Choroid plexus epithelial cell (primary cell): ENCODE measurements around the gene ARHGAP24.

Experiments used
- DNase-seq: peaks from one replicate; pipeline ENCODE4 v3.0.0-alpha.2; 2010; ENCODE audit warnings: low read depth
- H3K4me3 ChIP-seq: 2 replicates; pipeline ENCODE4 v1.5.1; 2011; ENCODE audit warnings: low read depth, mild to moderate bottlenecking, control low read depth, low read length, moderate library complexity
- TF ChIP-seq, protein P1 (sequence below): conservative IDR thresholded peaks from 2 replicates; pipeline ENCODE4 v1.5.1; 2011; ENCODE audit warnings: low read depth, mild to moderate bottlenecking, control low read depth, inconsistent platforms, low read length, moderate library complexity

The ARHGAP24 gene

DNA sequence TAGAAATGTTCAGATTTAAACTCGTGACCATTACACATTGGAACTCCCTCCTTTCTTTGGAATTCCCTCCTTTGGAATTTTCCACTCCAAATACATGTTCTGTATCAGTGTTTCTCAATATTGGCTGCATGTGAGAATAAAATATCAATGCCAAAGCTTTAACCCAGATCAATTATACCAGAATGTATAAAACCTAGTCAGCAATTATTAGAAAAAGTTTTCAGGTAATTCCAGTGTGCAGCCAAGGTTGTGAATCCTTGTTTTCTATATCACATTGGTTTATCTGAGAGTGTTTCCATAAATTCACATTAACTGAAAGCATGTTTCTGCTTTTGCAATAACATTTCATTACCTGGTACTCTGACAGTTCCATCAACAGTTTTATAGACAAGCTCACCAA lies 490.6 kb downstream of the ARHGAP24 start:
- H3K4me3 ChIP-seq, result no peak overlapping the region
- DNase-seq, result no peak
- TF ChIP-seq, protein P1, sequence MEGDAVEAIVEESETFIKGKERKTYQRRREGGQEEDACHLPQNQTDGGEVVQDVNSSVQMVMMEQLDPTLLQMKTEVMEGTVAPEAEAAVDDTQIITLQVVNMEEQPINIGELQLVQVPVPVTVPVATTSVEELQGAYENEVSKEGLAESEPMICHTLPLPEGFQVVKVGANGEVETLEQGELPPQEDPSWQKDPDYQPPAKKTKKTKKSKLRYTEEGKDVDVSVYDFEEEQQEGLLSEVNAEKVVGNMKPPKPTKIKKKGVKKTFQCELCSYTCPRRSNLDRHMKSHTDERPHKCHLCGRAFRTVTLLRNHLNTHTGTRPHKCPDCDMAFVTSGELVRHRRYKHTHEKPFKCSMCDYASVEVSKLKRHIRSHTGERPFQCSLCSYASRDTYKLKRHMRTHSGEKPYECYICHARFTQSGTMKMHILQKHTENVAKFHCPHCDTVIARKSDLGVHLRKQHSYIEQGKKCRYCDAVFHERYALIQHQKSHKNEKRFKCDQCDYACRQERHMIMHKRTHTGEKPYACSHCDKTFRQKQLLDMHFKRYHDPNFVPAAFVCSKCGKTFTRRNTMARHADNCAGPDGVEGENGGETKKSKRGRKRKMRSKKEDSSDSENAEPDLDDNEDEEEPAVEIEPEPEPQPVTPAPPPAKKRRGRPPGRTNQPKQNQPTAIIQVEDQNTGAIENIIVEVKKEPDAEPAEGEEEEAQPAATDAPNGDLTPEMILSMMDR, result no peak

DNA sequence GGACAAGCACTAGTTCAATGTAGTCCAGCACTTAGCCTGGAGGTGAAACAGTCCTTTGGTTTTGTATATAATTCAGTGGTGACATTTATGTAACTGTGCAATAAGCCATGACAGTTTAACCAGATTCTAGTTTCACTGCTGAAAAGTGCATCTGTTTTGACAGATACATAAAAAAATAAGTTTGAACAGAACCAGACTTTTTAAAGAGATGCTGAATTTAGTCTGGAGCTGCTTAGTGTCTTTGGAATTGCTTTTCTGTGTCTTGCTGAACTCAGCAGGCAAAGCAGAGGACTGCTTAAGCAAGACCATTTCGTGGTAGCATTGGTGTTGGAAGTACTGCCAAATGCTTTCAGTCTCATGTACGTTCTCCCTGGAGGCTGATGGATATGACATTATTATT lies 491.4 kb downstream of the ARHGAP24 start:
- TF ChIP-seq, protein P1, result no peak
- peak; percentile 45 for DNase-seq
- no peak overlapping the region for H3K4me3 ChIP-seq

DNA sequence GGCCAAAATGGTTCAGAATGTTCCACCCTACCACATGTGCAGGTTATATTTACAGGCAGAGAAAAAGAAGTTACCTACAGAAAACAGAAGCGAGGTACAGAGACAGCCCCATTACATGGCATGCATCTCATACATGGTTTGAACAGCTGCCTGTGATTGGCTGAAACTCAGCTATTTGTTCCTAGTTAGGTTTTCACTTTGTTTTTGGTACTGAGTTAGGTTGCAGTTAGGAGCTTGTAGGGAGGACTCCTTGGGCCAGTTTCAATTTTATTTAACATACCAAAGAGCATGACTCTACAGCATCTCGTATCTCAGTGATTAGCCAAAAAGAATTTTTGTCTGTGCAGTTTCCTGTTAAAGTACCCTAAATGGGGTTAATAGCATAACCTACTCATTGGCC lies 492.9 kb downstream of the ARHGAP24 start:
- DNase-seq, result peak; percentile 22
- TF ChIP-seq, protein P1, result no peak
- no peak overlapping the region for H3K4me3 ChIP-seq

DNA sequence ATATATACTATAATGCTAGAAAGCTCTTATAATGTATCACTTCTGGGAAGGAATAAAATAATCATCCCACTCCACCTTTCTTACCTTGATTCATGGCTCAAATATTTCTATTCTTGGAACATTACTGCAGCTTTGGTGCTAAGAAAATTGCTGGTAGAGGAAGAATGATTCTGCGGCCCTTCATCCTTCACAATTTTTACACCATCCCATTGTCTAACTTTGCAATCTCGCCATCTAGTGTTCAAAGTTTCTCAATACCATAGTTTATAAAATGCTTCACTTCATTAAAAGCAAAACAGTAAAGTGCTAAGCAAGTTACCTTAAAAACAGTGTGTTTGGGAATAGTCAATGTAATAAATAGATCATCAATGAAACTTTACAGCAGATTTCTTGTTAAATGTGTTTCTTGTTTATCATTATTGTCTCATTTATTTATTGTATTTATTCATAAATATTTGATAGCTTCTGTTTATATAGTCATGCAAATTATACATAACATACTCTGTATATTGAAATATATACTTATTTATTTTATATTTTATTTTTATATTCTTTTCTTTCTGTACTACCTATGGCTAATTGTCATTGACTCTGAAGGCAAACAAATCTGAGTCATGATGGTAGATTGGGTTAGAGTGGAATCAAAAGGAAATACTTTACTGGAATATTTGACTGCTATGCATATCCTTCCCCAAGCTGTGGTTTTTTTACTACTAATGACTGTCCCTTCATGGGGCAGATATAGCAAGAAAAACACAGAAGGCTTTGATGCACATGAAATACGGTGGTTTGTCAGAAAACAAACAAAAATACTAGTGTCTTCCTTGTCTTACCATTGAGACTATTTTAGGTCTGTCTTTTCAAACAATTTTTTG lies 494.2 kb downstream of the ARHGAP24 start:
- H3K4me3 ChIP-seq, result no peak overlapping the region
- TF ChIP-seq, protein P1, result peak; percentile 61
- DNase-seq, result peak; percentile 80

DNA sequence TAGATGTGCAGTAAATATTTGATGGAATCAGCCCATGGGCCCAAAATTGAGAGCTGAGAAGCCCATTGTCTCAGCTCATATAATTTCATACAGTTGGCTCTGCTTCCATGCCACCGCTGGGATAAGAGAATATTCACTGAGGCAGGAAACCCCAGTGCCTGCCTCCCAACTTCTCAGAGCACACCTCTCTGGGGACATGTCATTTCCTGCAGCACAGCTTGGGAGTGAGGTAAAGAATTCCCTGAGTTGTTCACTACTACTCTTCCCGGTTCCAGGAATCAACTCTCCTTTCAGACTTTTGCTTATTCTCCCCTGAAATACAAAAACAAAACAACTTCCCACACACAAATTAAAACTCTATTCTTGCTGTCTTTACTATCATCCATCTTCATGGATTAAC lies 495.6 kb downstream of the ARHGAP24 start:
- no peak overlapping the region for H3K4me3 ChIP-seq
- no peak for DNase-seq
- TF ChIP-seq, protein P1, result no peak

DNA sequence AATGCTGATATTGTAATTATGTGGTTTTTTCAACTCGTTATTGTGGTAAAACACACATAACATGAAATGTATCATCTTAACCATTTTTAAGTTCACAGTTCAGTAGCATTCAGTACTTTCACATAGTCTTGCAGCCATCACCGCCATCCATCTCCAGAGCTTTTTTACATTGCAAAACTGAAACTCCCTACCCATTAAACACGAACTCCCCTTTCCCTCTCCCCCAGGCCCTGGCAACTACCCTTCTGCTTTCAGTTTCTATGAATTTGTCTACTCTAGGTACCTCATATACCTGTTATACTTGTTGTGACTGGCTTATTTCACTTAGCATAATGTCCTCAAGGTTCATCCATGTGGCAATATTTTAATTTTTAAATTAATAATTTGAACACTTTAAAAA lies 504.3 kb downstream of the ARHGAP24 start:
- no peak overlapping the region for H3K4me3 ChIP-seq
- TF ChIP-seq, protein P1, result no peak
- no peak for DNase-seq

DNA sequence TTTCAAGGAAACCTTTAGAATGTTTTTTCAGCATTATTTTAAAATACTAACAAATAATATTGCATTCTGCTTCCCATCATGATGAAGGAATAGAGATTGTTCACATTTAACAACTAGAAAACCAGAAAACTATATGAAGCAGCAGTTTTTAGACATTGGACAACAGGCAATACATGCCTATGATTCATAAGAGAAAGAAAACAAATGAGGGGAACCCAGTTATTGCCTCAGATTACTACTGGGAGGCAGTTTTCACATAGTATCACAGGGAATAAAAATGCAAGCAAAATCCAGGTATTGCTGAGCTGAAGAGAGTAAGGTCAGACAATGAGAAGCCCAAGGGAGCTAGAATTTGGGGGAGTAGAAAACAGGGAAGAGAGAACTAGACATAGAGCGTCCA lies 511.3 kb downstream of the ARHGAP24 start:
- no peak overlapping the region for H3K4me3 ChIP-seq
- peak; percentile 55 for DNase-seq
- TF ChIP-seq, protein P1, result no peak
